Activated CD8-positive, alpha-beta memory T cell treated with anti-CD3 and anti-CD28 coated beads for 1 hour (primary cell): ENCODE results near the gene ZBED4.
A peak's percentile ranks its signal among the peaks of the same experiment; 100 is the strongest.
"Not testable (repeated sequence)": the region's sequence is repeated elsewhere in the genome, so short reads cannot be mapped to it uniquely, and the experiment has no call there.

Source experiments
- DNase-seq, 2 donors: peaks; one replicate each; pipeline ENCODE4 v3.0.0-alpha.2; 2020; ENCODE audit warnings: low read depth in 1 of 2; ENCODE audit errors: extremely low read depth in 1 of 2

Gene ZBED4

DNA sequence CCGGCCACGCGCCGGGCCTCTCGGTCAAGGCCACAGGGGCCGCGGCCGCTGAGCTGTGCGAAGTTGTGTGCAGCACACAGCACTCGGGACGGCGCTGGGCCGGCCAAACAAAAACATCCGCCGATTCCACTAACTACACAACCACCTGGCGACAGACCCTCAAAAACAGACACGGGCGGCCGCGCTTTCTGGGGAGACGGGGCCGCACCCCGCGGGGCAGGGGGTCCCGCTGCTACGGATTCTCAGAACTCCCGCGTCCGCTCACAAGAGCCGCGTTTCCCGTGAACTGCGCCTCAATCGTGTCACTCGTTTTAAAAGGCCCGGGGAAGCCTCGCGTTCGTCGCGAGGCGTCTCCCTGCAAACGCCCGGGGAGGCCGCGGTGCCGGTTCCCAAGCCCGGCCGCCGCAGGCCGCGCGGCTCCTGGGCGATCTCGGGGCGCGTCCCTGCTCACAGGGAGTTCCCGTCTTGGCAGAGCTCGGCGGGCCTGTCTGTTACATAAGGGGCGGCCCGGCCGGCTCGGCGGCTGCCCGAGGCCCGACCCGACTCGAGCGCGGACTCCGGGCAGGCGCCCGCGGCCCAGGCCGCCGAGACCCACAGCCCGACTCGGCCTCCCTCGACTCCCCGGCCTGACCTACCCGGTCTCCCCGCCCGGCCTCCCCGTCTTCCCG lies 26.9 kb upstream of the ZBED4 start:
- DNase-seq: no peak

DNA sequence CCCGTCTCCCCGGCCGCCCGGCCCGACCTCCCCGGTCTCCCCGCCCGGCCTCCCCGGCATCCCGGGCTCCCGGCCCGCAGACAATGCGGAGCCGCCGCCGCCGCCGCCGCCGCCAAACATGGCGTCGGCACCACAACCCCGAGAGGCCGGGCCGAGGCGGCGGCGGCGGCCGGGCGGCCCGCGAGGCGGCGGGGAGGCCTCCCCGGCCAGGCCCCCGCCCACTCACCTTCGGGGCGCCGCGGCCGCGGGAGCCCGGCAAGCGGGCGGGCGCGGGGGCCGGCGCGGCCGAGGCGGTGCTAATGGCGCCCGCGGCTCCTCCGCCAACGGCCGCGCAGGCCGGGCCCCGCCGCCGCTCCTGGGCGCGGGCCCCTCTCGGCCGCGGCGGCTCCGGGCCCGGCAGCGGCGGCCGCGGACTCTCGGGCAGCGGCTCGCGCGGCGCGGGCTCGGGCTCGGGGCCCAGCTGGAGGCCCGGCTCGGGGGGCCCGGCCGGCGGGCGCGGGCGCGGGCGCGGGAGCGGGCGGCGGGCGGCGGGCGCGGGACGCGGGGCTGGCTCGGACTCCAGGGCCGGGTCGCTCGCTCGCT lies 26.3 kb upstream of the ZBED4 start:
- DNase-seq: no peak

- DNase-seq: peak in 1 of 2 donors; percentile 44
Measured at GRCh38 chr22:49827853-49828598, 25.6 kb upstream of the ZBED4 start, which contains the start of gene BRD1. BRD1 (minus strand) TSS chr22:49827873; CDS start chr22:49824317, 3,556 bp downstream.

DNA sequence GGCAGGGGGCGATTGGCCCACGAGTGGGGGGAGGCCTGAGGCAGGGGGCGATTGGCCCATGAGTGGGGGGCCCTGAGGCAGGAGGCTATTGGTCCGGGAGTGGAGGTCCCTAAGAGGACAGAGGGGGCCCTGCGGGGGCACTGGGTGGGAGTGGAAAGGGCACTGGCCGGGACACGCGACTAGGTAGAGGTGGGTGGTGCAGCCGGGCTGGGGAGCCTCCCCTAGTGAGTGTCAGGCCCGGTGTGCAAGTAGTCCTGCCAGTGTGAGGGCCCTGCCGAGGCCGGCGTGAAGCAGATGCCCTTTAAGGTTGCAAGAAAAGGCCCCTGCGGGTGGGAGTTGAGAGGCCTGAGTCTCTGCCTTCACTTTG lies 25.1 kb upstream of the ZBED4 start:
- DNase-seq: no peak

DNA sequence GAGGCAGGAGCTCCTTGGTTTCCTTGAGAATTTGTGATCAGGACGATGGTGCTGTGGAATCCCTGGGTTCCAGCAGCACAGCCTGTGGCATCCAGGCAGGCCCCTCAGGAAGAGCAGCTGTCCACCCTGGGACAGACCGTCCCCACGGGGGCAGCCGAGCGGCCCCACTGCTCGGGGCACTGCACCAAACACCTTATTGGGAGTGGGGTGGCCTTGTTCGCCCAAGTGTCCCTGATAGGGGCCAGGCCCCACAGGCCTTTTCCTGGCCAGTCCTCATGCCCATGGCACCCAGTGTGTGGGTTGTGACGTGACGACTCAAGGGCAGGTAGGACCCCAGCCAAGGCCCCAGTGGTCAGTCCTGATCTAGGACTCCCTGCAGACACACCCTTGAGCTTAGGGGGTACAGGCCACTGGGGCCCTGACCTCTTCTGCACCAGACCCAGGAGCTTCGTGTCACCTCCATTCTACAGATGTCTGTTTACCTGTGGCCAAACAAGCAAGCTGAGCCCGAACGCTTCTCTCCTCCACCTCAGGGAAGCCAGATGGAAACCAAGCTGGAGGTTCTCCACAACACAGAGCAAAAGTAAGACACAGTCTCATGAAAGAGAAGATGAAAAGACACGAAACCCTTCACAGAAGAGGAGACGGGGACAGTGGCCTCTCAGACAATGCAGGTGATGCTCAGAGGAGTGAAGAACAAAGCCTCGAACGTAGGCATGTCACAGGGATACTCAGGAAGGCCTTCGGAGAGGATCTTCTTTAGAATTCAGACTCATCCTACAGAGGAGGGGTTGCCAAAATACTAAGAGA lies 24.4 kb upstream of the ZBED4 start:
- no peak for DNase-seq

GRCh38 chr22:49833340-49834007 lies 20.2 kb upstream of the ZBED4 start:
- DNase-seq: no peak

- peak; percentile 72 to 84 for DNase-seq
Measured at GRCh38 chr22:49838771-49839717, 14.6 kb upstream of the ZBED4 start.

DNA sequence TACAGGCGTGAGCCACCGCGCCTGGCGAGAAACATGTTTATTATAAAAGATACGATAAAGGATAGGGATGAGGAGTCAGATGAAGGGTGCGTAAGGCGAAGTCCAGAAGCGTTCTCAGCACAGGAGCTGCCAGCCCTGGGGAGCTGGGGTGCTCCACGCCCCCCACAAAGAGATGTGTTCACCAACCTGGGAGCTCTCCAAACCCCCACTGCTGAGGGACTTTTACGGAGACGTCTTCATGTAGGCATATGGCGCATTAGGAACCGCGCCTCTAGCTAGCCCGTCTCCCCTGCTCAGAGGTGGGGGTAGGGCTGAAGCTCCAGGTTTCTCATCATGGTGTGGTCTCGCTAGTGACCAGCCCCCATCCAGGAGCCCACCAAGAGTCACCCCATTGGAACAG lies 8.4 kb upstream of the ZBED4 start:
- DNase-seq: no peak

DNA sequence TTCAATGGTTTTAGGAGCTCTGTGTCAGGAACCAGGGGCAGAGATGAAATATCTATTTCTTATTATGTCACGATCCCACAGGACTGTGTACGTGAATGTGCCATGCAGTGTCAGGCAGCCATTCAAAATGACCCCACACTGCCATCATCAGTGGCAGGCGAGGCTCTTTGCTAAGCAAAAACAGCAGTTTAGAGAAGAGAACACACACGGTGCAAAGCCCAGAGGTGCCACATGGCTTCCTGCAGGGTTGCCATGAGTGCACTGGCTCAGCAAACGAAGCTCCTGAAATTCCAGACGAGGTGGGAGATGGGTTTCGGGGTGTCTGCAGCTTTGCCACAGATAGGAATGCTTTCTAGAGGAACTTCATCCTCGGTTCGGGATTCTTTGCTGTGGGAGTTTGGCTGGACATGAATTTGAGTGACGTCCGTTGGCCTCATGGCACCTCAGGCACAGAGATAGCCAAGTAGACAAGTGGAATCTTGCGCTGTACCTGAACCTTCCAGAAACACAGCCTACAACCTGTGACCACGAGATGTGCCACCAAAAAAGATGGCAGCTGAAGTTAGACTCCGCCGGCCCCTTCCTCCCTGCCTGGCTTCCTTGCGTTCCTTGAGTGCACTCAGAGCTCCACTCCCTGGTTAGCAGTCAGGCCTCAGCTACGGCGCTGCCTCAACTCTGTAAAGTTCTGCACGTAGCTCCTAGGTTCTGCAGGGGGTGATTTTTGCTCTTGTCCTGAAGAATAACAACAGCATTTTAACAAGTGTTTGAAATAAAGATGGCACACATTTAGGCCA lies 7.8 kb upstream of the ZBED4 start:
- no peak for DNase-seq

GRCh38 chr22:49847751-49848689 lies 5.6 kb upstream of the ZBED4 start:
- DNase-seq: no peak

DNA sequence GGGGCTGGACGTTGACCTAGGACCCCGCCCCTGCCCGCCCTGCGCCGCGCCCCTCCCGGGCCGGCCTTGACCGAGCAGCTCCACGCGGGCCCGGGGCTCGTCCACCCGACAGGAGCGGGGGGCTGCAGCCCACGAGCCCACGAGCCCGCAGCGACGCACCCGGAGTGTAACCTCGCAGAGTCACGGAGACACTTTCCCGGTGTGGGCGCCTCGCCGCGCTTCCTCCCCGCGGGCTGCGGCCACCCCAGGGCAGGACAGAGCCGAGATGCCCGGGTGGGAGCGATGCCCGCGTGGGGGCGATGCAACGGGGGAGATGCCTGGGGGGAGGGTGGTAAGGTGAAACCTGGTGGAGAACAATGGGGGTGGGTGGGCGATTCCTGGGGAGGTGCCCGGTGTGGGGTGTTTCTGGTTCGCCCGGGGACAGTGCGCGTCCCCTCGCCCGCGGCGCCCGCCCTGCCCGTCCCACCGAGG lies 4.9 kb upstream of the ZBED4 start:
- DNase-seq: no peak

- DNase-seq: no peak
Measured at GRCh38 chr22:49849161-49850020, 4.3 kb upstream of the ZBED4 start.

DNA sequence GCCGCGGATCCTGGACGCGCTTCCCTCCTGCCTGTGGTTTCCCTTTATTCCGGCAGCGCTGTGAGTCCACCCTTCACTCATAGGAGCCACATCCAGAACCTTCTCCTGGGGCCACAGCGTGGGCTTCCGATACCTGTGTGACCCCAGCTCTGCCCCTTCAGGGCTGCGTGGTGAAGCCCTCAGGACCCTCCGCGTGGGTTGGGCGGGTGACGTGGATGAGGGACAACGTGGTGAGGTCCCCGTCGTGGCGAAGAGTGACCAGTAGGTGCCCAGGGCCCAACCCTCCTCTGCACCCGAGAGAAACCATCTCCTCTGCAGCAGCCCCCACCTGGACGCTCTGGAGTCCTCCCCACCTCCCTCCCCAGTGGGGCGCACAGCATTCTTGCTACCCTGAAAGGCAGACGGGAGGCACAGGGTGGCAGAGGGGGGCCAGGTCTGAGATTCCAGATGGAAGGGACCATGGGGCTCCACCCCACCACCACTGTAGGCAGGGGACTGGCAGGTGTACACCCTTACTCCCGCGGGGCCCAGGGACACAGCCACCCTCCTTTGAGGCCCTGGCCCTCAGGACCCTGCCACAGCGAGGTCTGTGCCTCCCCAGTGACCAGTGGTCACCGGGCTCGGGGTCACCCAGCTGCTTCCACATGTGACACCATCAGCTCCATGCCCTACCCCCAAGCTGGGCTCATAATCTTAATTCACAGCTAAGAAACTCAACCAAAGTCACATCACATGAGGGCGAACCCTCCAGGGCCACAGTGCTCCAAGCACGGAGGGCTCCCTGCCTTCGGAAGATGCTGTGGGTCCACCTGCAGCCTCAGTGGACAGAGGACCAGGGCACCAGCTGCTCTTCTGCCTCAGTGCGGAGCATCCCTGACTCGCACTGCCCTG lies 3.4 kb upstream of the ZBED4 start:
- no peak for DNase-seq

DNA sequence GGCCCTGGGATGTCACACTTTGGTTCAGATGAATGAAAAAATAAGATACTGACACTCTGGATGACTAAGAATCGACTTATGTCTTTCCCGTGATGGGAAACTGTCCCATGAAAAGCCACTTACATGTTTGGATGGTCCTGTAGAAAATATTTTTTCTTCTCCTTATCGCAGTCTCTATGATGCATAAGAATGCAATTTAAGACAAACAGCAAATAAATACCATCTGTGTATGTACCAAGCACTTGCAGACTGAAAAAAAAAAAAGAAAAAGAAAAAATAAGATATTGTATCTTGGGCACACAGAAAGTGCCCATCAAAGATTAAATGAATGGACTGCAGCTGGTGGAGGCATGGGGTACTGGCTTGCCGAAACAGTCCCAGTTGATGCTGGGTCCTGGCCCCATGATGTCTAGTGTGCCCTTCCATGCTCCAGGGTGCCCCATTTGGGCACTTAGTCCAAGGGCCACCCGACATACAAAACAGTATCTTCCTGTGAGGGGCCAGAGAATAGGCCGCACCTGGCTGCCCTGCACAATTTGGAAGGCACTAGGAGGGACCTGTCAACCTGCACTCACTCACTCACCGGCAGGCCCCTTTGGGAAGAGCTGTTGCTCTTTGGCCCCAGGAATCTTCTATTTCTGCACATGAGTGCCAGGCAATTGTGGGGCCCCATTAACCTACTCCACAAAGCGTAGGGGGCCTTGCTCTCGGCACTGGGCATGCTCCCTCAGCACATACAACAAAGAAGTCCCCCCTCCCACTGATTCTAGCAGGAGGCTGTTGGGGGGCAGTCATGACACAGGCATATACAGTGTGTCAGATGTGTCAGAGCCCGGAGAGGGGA lies 2.5 kb upstream of the ZBED4 start:
- DNase-seq: no peak

- not testable (repeated sequence) for DNase-seq
Measured at GRCh38 chr22:49852568-49852897, 1.1 kb upstream of the ZBED4 start.
